ENCODE data around the gene DTHD1.

Gene DTHD1

DNA sequence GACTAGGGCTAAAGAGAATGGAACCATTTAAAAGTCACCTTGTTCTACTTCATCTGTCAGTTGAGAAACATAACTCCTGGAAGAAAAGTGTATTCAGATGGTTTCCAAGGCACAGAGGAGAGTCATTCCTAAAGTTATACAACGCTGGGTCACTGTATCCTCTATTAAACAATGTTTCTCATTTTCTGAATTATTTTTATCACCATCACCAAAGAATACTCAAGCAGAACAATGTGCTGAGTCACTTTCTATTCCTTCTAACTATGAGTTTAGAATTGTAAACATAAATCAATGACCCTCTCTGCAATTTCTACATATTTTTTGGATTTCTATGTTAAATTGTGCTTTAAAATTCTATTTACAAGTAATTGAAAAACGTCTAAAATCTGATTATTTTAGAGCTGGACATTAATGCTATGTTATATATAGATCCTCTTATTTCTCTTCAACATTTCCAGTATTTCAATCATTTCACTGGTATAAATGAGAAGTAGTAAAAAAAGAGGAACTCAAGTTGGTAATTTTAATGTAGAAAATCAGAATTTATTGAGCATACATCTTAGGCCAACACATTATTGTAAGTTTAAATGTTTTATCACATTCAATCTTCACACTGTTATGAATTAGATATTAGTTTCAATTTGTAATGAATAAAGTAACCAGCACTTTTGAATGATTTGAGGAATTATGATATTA is 7.5 kb downstream of the DTHD1 start:
- H3K4me1 Mint-ChIP-seq = no peaks in the 10 kb centered on the region
- H3K4me3 Mint-ChIP-seq = no peak overlapping the region
- no peaks in the 10 kb centered on the region for H3K36me3 Mint-ChIP-seq (ENCODE audit: low read depth)
- TF ChIP-seq, protein P1, sequence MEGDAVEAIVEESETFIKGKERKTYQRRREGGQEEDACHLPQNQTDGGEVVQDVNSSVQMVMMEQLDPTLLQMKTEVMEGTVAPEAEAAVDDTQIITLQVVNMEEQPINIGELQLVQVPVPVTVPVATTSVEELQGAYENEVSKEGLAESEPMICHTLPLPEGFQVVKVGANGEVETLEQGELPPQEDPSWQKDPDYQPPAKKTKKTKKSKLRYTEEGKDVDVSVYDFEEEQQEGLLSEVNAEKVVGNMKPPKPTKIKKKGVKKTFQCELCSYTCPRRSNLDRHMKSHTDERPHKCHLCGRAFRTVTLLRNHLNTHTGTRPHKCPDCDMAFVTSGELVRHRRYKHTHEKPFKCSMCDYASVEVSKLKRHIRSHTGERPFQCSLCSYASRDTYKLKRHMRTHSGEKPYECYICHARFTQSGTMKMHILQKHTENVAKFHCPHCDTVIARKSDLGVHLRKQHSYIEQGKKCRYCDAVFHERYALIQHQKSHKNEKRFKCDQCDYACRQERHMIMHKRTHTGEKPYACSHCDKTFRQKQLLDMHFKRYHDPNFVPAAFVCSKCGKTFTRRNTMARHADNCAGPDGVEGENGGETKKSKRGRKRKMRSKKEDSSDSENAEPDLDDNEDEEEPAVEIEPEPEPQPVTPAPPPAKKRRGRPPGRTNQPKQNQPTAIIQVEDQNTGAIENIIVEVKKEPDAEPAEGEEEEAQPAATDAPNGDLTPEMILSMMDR (IDR thresholded peaks at IDR 0.05) = no peak
- H3K27ac Mint-ChIP-seq = no peak overlapping the region
- no peak for DNase-seq
- H3K9me3 Mint-ChIP-seq = no peaks in the 10 kb centered on the region
- peaks cover 6% of the 10 kb centered on the region for H3K27me3 Mint-ChIP-seq (ENCODE audit: low read depth, poor library complexity)

- Mint-ChIP-seq H3K27me3 (ENCODE audit: low read depth, poor library complexity) (peaks cover 6% of the 10 kb centered on the region), H3K4me1 (no peaks in the 10 kb centered on the region), H3K36me3 (ENCODE audit: low read depth) (no peaks in the 10 kb centered on the region), H3K9me3 (no peaks in the 10 kb centered on the region), H3K4me3 (no peak overlapping the region), H3K27ac (no peak overlapping the region)
- TF ChIP-seq, protein P1 (IDR thresholded peaks at IDR 0.05) = no peak
- DNase-seq = no peak
Measured at GRCh38 chr4:36290641-36291040, 9.2 kb downstream of the DTHD1 start.

- H3K27me3 Mint-ChIP-seq (ENCODE audit: low read depth, poor library complexity) = peaks cover 6% of the 10 kb centered on the region
Measured at GRCh38 chr4:36292556-36293188, 11.3 kb downstream of the DTHD1 start.

GRCh38 chr4:36301127-36301526 is 19.7 kb downstream of the DTHD1 start:
- TF ChIP-seq, protein P1 (IDR thresholded peaks at IDR 0.05) = no peak
- Mint-ChIP-seq H3K4me3 (no peak overlapping the region), H3K36me3 (ENCODE audit: low read depth) (no peaks in the 10 kb centered on the region), H3K4me1 (no peaks in the 10 kb centered on the region), H3K9me3 (no peaks in the 10 kb centered on the region), H3K27ac (no peak overlapping the region), H3K27me3 (ENCODE audit: low read depth, poor library complexity) (peaks cover 5% of the 10 kb centered on the region)
- DNase-seq = no peak

More at GRCh38 chr4:36292556-36293188, 11.3 kb downstream of the DTHD1 start:
- no peaks in the 10 kb centered on the region for H3K36me3 Mint-ChIP-seq (ENCODE audit: low read depth)
- no peak overlapping the region for H3K27ac Mint-ChIP-seq
- TF ChIP-seq, protein P1 (IDR thresholded peaks at IDR 0.05) = no peak
- no peaks in the 10 kb centered on the region for H3K9me3 Mint-ChIP-seq
- no peak for DNase-seq
- H3K4me3 Mint-ChIP-seq = no peak overlapping the region
- H3K4me1 Mint-ChIP-seq = no peaks in the 10 kb centered on the region

DNA sequence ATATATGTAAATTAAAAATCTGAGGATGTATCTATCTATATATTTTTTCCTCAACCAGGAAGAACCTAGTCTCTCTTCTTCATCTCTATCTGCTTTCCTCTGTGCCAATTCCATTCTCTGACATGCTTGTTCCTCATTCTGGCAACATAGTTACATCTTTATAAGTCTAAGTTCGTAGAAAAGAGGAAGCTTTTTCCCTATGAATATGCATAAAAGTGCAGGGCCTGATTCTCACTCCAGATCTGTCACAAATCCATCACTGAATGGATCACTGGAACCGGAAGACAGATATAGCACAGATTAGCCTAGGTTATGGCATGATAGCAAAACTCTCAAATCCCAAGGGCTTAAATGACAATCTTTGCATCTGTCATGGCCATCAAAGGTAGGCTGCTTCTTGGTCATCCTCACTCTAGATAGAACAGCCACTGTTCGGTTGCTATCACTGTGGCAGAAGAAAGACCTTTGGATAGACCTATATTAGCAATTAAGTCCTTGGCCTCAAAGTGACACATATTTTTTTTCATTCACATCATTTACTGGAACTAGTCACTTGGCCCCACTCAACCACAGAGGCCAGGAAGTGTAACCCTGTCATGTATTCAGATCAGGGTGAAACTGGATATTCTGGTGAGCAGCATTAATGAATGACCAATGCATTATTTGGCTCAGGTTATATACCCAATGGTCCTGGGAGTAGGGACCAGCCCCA is 22.2 kb downstream of the DTHD1 start:
- TF ChIP-seq, protein P1 (IDR thresholded peaks at IDR 0.05) = no peak
- DNase-seq = no peak
- Mint-ChIP-seq H3K4me1 (no peaks in the 10 kb centered on the region), H3K4me3 (no peak overlapping the region), H3K9me3 (no peaks in the 10 kb centered on the region), H3K36me3 (ENCODE audit: low read depth) (no peaks in the 10 kb centered on the region), H3K27ac (no peak overlapping the region), H3K27me3 (ENCODE audit: low read depth, poor library complexity) (peaks cover 5% of the 10 kb centered on the region)
